CD14-positive monocyte (primary cell): ENCODE results near the gene MIOX. TPM values are rescaled to one million over a fixed set of nuclear protein-coding genes. Genes with fewer than 3 reads are reported as not detected.

Experiments used
- DNase-seq, 3 donors: peaks; one replicate each; pipeline ENCODE4 v3.0.0-alpha.2; 2011 to 2022
- H2AFZ ChIP-seq: 2 replicates; pipeline ENCODE4 v1.6.0; 2012; ENCODE audit warnings: mild to moderate bottlenecking, low read depth, low read length, inconsistent platforms; ENCODE audit not compliant: insufficient read depth, poor library complexity, severe bottlenecking
- H3K27ac ChIP-seq, 2 donors: 1 replicate in 1 of 2; 2 replicates in 1 of 2; pipeline ENCODE4 v1.5.1; 2012 to 2013; ENCODE audit warnings: low read length in 2 of 2, control low read depth in 1 of 2, inconsistent platforms in 1 of 2, low read depth in 1 of 2, mild to moderate bottlenecking in 1 of 2
- H3K27me3 ChIP-seq, 2 donors: one replicate each; pipeline versions ENCODE4 v1.6.0 to v1.6.1; 2011 to 2013; ENCODE audit warnings: low read length in 2 of 2; ENCODE audit not compliant: control insufficient read depth in 2 of 2, insufficient read depth in 2 of 2
- H3K36me3 ChIP-seq, 2 donors: replicated peaks in 1 of 2; 1 replicate in 1 of 2; 2 replicates in 1 of 2; pipeline versions ENCODE4 v1.5.1 to v1.6.1; 2012 to 2013; ENCODE audit warnings: low read length in 2 of 2, control low read depth in 1 of 2, inconsistent platforms in 1 of 2, mild to moderate bottlenecking in 1 of 2; ENCODE audit not compliant: insufficient read depth in 2 of 2, control insufficient read depth in 1 of 2
- H3K4me1 ChIP-seq, 2 donors: 1 replicate in 1 of 2; 2 replicates in 1 of 2; pipeline versions ENCODE4 v1.5.1 to v1.6.1; 2012 to 2013; ENCODE audit warnings: low read length in 2 of 2, control low read depth in 1 of 2, inconsistent platforms in 1 of 2, mild to moderate bottlenecking in 1 of 2, moderate library complexity in 1 of 2; ENCODE audit not compliant: insufficient read depth in 2 of 2, control insufficient read depth in 1 of 2
- H3K4me2 ChIP-seq: replicated peaks from 2 replicates; pipeline ENCODE3; 2012; ENCODE audit warnings: low read length, moderate library complexity, mild to moderate bottlenecking; ENCODE audit not compliant: poor library complexity, severe bottlenecking; ENCODE audit errors: extremely low read depth
- H3K4me3 ChIP-seq, 3 experiments: fragments of 200-600 bp in 1 of 3; sonication (generic) in 1 of 3; replicated peaks in 1 of 3; 1 replicate in 2 of 3; 2 replicates in 1 of 3; pipeline ENCODE4 v1.5.1; 2011 to 2013; ENCODE audit warnings: low read length in 3 of 3, mild to moderate bottlenecking in 3 of 3, control low read depth in 2 of 3, low read depth in 2 of 3, inconsistent platforms in 1 of 3, moderate library complexity in 1 of 3
- H3K79me2 ChIP-seq: 2 replicates; pipeline ENCODE4 v1.6.0; 2012; ENCODE audit warnings: mild to moderate bottlenecking, control low read depth, inconsistent platforms, low read length, moderate library complexity; ENCODE audit not compliant: insufficient read depth
- H3K9ac ChIP-seq: 2 replicates; pipeline ENCODE4 v1.6.0; 2017; ENCODE audit warnings: low read length, mild to moderate bottlenecking; ENCODE audit not compliant: insufficient read depth, poor library complexity, severe bottlenecking
- H3K9me3 ChIP-seq, 2 donors: replicated peaks in 1 of 2; 1 replicate in 1 of 2; 2 replicates in 1 of 2; pipeline versions ENCODE4 v1.5.1 to v1.6.1; 2012 to 2013; ENCODE audit warnings: low read length in 2 of 2, control low read depth in 1 of 2; ENCODE audit not compliant: control insufficient read depth in 1 of 2, insufficient read depth in 1 of 2
- H4K20me1 ChIP-seq: 2 replicates; pipeline ENCODE4 v1.6.0; 2012; ENCODE audit warnings: mild to moderate bottlenecking, low read length, control low read depth, moderate library complexity; ENCODE audit not compliant: insufficient read depth
- H3K27ac Mint-ChIP-seq, 7 donors: one replicate each; pipeline ENCODE4 v1.8.0; 2020; ENCODE audit warnings: mild to moderate bottlenecking in 7 of 7, mixed read lengths in 7 of 7, moderate library complexity in 6 of 7, inconsistent platforms in 2 of 7
- H3K27me3 Mint-ChIP-seq, 3 donors: one replicate each; pipeline ENCODE4 v1.8.0; 2021 to 2022; ENCODE audit warnings: low read depth in 3 of 3, mild to moderate bottlenecking in 3 of 3, mixed read lengths in 3 of 3, moderate library complexity in 3 of 3, inconsistent platforms in 1 of 3
- H3K36me3 Mint-ChIP-seq, 2 donors: one replicate each; pipeline ENCODE4 v1.8.0; 2020; ENCODE audit warnings: mixed read lengths in 2 of 2, inconsistent platforms in 1 of 2, mild to moderate bottlenecking in 1 of 2
- H3K4me1 Mint-ChIP-seq: one replicate; pipeline ENCODE4 v1.8.0; 2020; ENCODE audit warnings: mild to moderate bottlenecking, mixed read lengths
- H3K4me3 Mint-ChIP-seq, 2 donors: one replicate each; pipeline ENCODE4 v1.8.0; 2020; ENCODE audit warnings: mild to moderate bottlenecking in 2 of 2, mixed read lengths in 2 of 2, moderate library complexity in 1 of 2
- H3K9me3 Mint-ChIP-seq, 7 donors: one replicate each; pipeline ENCODE4 v1.8.0; 2020 to 2022; ENCODE audit warnings: mixed read lengths in 7 of 7, mild to moderate bottlenecking in 6 of 7, moderate library complexity in 6 of 7, inconsistent platforms in 2 of 7
- CTCF ChIP-seq: fragments of 200-600 bp; IDR thresholded peaks from one replicate; pipeline ENCODE4 v1.8.0; 2022; ENCODE audit warnings: antibody characterized with exemption, mild to moderate bottlenecking
- WGBS: methylation state at CpG from one replicate; pipeline ENCODE4 v1.1.5; 2013; ENCODE audit warnings: missing lambda C conversion rate; ENCODE audit not compliant: insufficient coverage; 5-methylcytosine and 5-hydroxymethylcytosine counted together
- intact Hi-C, 2 donors: fragments of 100-400 bp; cut with micrococcal nuclease; formaldehyde crosslinking; loops; one replicate each; pipeline versions ENCODE4 v1.15.0 to v1.15.1; 2023
- polyA plus RNA-seq, 3 donors: library from polyadenylated mRNA; depleted of rRNA in 1 of 3; unstranded in 2 of 3; stranded (reverse) in 1 of 3; fragments of 300-500 nt in 2 of 3; fragments of >200 nt in 1 of 3; fragmentation: Illumina TruSeq in 2 of 3; gene quantifications; 1 replicate in 2 of 3; 2 replicates in 1 of 3; pipeline ENCODE4 v1.2.3, GENCODE V29; 2012 to 2021

MIOX gene
- polyA plus RNA-seq, 3 donors: not detected

- Histone ChIP-seq H3K9me3 (no peaks in the 10 kb centered on the region), H3K4me2 (no peak overlapping the region), H2AFZ (no peak overlapping the region), H4K20me1 (peaks cover 74% of the 10 kb centered on the region), H3K27ac (no peak overlapping the region), H3K27me3 (no peaks in the 10 kb centered on the region), H3K4me3 (no peak overlapping the region), H3K4me1 (peaks cover 45 to 57% of the 10 kb centered on the region in 2 donors), H3K9ac (peak overlapping the region; percentile 11), H3K36me3 (peaks cover 14 to 21% of the 10 kb centered on the region in 2 donors), H3K79me2 (peaks cover 57% of the 10 kb centered on the region)
- Mint-ChIP-seq H3K27ac (no peak overlapping the region), H3K4me1 (peaks cover 54% of the 10 kb centered on the region), H3K9me3 (no peaks in the 10 kb centered on the region), H3K27me3 (peaks cover 1 to 10% (median 3%) of the 10 kb centered on the region in 3 donors), H3K36me3 (peaks cover 13 to 31% of the 10 kb centered on the region in 2 donors), H3K4me3 (no peak overlapping the region)
- TF ChIP-seq CTCF: no peak
- intact Hi-C loops: loop anchor here in 1 of 2 donors (5.0 kb wide), 1 partner anchor 151 kb away; no protein-coding TSS in a partner anchor
- 89% methylated on average over 3 of the region's 21 CpGs for WGBS
- DNase-seq: no peak
Observed at GRCh38 chr22:50471197-50471847, 15.3 kb upstream of the MIOX start.

DNA sequence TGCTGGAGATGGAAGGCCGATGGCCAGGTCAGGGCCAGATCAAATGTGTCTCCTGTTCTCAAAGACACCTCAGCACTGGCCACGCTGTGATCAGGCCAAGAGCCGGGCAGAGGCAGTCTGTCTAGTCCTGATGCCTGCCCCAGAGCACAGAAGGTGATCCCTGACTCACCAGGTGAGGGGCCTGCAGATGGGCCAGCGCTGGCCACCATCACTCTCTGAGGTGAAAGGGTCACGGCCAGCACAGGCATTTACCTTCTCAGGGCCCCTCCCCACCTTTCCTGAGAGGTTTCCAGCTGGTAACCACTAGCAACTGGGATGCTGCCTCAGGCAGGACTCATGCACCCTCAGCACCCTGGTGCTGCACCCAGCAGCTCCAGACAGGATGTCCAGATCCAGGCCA, 14.7 kb upstream of the MIOX start:
- peaks cover 71% of the 10 kb centered on the region for H4K20me1 ChIP-seq

More for the DNA sequence above, 14.7 kb upstream of the MIOX start:
- WGBS: 87% methylated on average over 5 of the region's 5 CpGs
- Histone ChIP-seq H3K36me3 (peaks cover 7 to 15% of the 10 kb centered on the region in 2 donors), H3K4me2 (no peak overlapping the region), H3K9ac (no peak overlapping the region), H3K27ac (no peak overlapping the region), H3K79me2 (peaks cover 57% of the 10 kb centered on the region), H3K9me3 (no peaks in the 10 kb centered on the region), H3K4me1 (peaks cover 45 to 57% of the 10 kb centered on the region in 2 donors), H3K27me3 (no peaks in the 10 kb centered on the region), H3K4me3 (no peak overlapping the region), H2AFZ (no peak overlapping the region)
- intact Hi-C loops: loop anchor here in 1 of 2 donors (5.0 kb wide), 1 partner anchor 150 kb away; no protein-coding TSS in a partner anchor
- Mint-ChIP-seq H3K4me3 (peak overlapping the region in 1 of 2 donors; percentile 12), H3K27me3 (peaks cover 1 to 15% (median 5%) of the 10 kb centered on the region in 3 donors), H3K9me3 (no peaks in the 10 kb centered on the region), H3K27ac (no peak overlapping the region), H3K4me1 (peaks cover 54% of the 10 kb centered on the region), H3K36me3 (peaks cover 7 to 25% of the 10 kb centered on the region in 2 donors)
- no peak for DNase-seq
- TF ChIP-seq CTCF: no peak
